HG03064 (cell line): ENCODE data around the gene FADS6.

Experiments
- ATAC-seq: cut with Tn5 transposase; IDR thresholded peaks from one replicate; pipeline ENCODE4 v1.9.1; 2021; ENCODE audit warnings: low read depth; ENCODE audit not compliant: unreplicated experiment

FADS6 gene

GRCh38 chr17:74856112-74856511 is 37.3 kb downstream of the FADS6 start:
- ATAC-seq, result no peak

DNA sequence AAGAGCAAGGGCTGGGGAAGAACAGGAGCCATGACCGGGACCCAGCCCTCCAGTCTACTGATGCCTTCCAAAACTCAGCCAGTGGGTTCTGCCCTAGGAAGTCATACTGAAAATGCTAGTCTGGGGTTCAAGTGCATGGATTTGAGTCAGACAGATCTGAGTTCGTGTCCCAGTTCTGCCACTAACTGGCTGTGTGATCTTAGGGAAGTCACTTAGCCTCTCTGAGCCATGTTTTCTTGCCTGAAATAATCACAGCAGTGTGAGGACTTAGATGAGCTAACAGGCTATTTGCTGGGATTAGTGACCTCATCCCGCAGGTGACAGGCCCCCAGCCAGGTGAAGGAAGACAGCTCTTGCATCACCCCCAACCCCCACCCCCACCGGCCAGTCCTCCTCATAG is 38.1 kb downstream of the FADS6 start:
- ATAC-seq, result no peak

GRCh38 chr17:74854792-74855191 is 38.6 kb downstream of the FADS6 start:
- no peak for ATAC-seq

- no peak for ATAC-seq
Measured at GRCh38 chr17:74853669-74854068, 39.8 kb downstream of the FADS6 start.

- no peak for ATAC-seq
Measured at GRCh38 chr17:74853048-74853397, 40.4 kb downstream of the FADS6 start.

DNA sequence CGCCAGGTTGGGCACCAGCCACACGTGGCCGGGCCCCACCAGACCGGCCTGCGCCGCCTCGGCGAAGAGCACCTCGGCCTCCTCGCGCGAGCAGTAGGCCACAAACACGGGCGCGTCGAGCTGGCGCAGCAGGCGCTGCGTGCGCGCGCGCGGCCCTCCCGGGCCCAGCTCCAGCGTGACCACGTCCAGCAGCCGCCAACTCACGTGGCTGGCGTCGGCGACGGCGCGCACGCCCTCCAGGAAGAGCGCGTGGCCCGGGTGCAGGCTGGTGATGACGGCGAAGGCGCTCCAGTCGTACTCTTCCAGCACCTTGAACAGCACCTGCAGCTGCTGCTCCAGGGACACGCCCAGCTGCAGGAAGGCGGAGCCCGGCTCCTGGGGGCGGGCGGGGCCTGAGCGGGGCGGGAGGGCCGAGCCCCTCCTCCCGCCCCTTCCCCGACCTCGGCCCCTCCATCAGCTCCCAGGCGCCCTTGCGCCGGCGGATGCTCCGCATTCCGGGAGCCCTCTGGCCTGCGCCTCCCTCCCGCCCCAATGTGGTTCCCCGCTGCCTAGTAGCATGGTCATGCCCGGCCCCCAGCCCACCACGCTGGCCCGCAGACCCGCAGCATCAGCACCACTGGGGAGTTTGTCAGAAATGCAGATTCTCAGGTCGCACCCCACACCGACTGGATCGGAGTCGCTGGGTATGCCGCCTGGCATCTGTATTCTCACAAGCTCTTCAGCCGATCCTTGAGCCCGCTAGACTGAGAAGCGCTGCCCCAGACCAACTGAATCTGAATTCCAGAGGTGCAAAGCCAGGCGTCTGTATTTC is 41.0 kb downstream of the FADS6 start:
- no peak for ATAC-seq

DNA sequence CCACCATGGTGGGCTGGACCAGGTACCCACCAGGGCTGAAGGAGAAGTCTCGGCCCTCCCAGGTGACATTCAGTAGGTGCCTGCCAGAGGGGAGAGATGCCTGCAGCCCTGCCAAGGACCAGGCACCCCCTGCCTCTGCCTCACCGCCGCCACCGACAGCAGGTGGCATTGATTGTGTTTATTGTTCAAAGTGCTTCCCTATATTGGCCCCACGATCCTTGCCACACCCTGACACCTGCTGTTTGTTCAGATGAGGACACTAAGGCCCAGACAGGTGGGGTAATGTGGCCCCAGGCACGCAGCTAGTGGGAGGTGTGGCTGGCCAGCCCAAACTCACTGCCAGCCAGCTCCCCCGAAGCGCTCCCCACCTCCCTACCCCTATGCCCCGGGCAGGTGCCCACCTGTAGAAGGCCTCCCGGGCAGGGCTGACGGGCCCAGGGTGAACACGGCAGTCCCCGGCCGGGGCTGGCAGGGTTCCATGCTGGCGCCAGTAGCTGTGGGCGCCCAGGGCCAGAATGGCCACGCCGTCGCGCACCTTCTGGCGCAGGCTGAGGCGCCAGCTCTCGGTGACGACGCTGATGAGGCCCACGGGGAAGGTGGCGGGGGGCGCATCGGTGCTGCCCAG is 41.7 kb downstream of the FADS6 start:
- no peak for ATAC-seq

DNA sequence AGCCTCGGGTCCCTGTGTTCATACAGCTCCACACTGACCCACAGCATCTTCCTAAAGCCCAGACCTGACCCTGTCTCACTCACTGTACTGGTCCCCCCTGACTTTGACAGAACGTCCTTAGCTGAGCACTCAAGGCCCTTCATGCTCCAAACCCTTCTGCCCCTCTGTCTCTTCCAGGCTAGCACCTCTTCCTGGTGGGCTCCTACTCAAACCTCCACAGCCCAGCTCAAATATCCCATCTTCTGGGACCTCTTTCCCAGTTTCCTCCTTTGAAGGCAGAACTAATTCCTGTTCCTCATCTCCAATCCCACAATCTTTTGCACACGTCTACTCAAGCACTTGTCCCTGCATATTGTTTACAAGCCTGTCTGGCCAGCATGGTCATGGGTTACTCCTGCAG is 42.5 kb downstream of the FADS6 start:
- no peak for ATAC-seq

DNA sequence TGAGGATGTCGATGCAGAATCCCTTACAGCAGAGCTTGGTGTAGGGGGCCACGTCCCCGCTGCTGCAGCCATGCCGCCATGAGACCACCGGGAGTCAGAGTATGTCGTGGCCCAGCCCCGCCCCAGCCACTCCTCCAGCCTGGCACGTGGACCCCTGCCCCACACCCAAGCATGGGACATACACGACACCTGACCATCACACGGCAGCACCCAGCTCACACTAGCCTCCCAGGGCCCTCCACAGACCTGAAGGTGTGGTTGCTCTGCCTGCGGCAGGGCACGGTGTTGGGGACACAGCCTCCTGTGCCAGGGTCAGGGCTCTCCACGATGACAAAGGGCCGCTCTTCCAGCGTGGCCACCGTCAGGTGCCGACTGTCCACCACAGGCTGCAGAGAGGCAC is 43.1 kb downstream of the FADS6 start:
- ATAC-seq, result no peak

GRCh38 chr17:74848656-74849399 is 44.6 kb downstream of the FADS6 start:
- ATAC-seq, result no peak

- ATAC-seq, result no peak
Measured at GRCh38 chr17:74846621-74847020, 46.8 kb downstream of the FADS6 start.

- ATAC-seq, result no peak
Measured at GRCh38 chr17:74843352-74843627, 50.1 kb downstream of the FADS6 start.

DNA sequence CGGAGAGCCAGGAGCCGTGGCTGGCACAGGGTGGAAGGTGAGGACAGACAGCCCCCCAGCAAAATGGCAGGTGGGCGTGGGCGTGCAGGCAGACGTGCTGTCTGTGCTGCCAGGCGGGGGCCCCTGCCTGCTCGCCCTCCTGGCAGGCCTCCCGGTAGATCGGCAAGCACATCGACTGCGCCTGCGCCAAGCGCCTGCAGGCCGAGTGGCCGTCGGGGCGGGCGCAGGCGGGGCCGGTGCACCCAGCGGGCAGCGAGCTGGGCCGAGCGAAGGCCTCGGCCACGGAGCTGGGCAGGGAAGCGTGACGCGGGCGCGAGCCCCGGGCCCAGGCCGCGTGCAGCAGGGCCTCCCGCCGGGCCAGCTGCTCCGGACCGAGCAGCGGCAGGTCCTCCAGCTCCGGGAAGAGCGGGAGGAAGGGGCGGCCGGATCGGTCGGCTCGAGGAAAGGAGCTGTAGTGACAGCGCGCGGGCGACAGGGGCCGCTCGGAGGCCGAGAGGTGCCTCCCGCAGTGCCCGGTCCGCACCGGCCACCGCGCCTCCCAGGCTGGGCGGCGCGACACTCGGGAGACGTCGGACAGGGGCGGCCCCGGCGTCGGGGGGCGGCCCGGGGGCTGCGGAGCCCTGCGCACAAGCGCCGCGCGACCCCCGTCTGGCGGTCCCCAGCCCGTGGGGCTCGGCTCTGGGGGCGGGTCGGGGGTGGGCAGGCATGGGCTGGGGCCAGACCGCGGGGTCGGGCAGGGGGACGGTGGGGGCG is 50.7 kb downstream of the FADS6 start:
- ATAC-seq, result no peak

DNA sequence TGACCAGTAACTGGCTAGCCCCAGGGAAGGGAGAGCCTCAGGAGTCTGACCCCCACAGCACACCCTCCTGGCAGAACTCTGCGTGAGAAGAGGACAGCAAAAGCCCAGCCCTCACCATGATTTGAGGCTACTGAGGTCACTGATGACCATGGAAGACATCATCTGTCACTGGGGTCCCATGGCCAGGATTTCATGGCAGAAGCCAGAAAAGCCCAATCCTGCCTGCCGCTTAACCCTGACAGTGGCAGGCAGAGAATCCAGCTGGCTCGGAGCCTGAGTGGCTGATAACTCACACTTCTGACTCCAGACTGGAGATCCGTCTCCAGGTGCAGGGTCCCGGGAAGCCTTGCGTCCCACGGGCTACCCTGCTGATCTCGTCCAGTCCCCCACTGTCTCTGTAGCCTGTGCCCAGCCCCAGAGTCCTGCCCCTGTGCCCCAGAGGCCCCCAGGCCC is 51.3 kb downstream of the FADS6 start:
- ATAC-seq, result no peak

GRCh38 chr17:74840989-74841666 is 52.3 kb downstream of the FADS6 start:
- no peak for ATAC-seq

GRCh38 chr17:74839990-74840852 is 53.2 kb downstream of the FADS6 start:
- ATAC-seq, result no peak

- no peak for ATAC-seq
Measured at GRCh38 chr17:74838274-74838673, 55.2 kb downstream of the FADS6 start.

DNA sequence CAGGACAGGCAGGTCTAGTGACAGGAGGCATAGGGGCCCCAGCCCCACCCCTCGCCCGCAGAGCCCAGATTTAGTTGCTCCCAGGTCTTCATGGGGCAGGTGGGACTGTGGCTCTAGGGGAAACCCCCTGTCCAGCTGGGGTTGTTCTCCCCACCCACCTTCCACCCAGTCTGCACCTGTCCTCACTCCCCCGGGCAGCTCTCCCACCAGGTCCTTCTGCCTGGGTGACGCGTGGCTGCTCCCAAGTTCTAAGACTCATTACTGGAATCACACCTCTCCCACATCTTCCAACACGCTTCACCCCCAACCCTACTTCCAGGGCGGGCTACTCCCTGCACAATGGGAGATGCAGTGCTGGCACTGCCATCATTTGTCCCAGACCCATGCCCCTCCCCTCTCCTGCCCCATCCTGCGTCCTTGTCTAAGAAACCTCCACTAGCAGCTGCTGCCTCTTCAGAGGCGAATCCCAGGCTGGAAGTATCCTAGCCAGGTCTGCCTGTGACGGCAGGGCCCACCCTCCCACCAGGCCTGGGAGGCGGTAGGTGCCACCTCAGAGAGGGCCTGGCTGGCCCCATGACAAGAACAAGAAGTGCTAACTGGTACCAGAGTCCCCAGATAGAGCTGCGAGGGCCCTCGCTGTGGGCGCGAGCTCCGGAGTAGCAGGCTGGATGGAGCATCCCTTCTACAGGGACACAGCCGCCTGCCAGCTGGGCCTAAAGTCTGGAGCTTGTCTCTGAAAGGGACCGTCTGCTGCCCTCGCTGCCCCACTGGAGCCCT is 56.6 kb downstream of the FADS6 start:
- ATAC-seq, result no peak

DNA sequence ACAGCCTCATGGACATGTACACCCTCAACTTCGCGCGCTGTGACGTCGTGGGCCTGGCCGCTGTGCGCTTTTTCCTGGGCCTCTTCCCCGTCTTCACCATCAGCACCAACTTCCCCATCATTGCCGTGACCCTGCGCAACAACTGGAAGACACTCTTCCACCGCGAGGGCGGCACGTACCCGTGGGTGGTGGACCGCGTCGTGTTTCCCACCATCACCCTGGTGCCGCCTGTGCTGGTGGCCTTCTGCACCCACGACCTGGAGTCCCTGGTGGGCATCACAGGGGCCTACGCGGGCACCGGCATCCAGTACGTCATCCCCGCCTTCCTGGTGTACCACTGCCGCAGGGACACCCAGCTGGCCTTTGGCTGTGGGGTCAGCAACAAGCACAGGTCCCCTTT is 57.2 kb downstream of the FADS6 start:
- no peak for ATAC-seq
